ENCODE measurements around the gene KCNJ3.

The KCNJ3 gene

DNA sequence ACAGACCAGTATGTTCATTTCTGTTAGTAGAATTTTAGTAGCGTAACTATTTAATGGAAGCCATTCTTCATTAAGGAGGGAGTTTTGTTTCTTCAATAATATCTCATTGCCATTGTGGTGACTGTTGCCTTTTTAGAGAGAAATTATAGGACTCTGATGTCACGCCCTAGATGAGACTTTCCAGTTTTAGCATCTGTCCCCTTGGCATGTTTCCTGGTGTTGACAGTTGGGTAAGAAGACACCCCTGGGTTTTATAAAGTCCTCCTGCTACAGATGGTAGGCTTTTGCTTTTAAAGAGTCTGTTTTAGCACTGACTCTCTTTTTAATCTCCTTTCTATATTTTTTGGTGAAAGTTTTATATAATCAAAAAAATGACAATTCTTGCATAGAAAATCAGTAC is 41.9 kb downstream of the KCNJ3 start:
- H3K27ac ChIP-seq (ENCODE audit: low read depth, low read length) = no peak overlapping the region
- no peaks in the 10 kb centered on the region for H3K9me3 ChIP-seq (ENCODE audit: insufficient read depth, low read length)
- no peak for TF ChIP-seq CTCF (IDR thresholded peaks at IDR 0.05; ENCODE audit: insufficient read depth, low read length, poor library complexity, severe bottlenecking)
- TF ChIP-seq EZH2phosphoT487 (conservative IDR thresholded peaks at IDR 0.05; ENCODE audit: low read length) = no peak
- no peak overlapping the region for H3K9ac ChIP-seq (ENCODE audit: low read length)
- H2AFZ ChIP-seq (ENCODE audit: low read depth, low read length, severe bottlenecking) = no peak overlapping the region
- no peaks in the 10 kb centered on the region for H3F3A ChIP-seq (ENCODE audit: insufficient read depth)
- H4K20me1 ChIP-seq (ENCODE audit: low read depth, low read length) = no peaks in the 10 kb centered on the region
- no peak overlapping the region for H3K4me2 ChIP-seq (ENCODE audit: low read depth, low read length, poor library complexity, severe bottlenecking)
- H3K27me3 ChIP-seq (ENCODE audit: low read length) = no peaks in the 10 kb centered on the region
- no peak overlapping the region for H3K4me3 ChIP-seq (ENCODE audit: insufficient read depth, low read length, poor library complexity, severe bottlenecking)
- no peaks in the 10 kb centered on the region for H3K36me3 ChIP-seq (ENCODE audit: low read length)
- no peaks in the 10 kb centered on the region for H3K9me2 ChIP-seq (replicated peaks; ENCODE audit: insufficient read depth, low read length)
- H3K79me2 ChIP-seq (ENCODE audit: insufficient read depth, low read length) = no peaks in the 10 kb centered on the region

- Histone ChIP-seq H3K36me3 (ENCODE audit: low read length) (no peaks in the 10 kb centered on the region), H4K20me1 (ENCODE audit: low read depth, low read length) (no peaks in the 10 kb centered on the region), H3F3A (ENCODE audit: insufficient read depth) (no peaks in the 10 kb centered on the region), H3K79me2 (ENCODE audit: insufficient read depth, low read length) (no peaks in the 10 kb centered on the region), H3K27me3 (ENCODE audit: low read length) (no peaks in the 10 kb centered on the region), H3K4me3 (ENCODE audit: insufficient read depth, low read length, poor library complexity, severe bottlenecking) (no peak overlapping the region), H3K4me2 (ENCODE audit: low read depth, low read length, poor library complexity, severe bottlenecking) (no peak overlapping the region), H3K9me2 (replicated peaks; ENCODE audit: insufficient read depth, low read length) (no peaks in the 10 kb centered on the region), H3K9me3 (ENCODE audit: insufficient read depth, low read length) (no peaks in the 10 kb centered on the region), H3K9ac (ENCODE audit: low read length) (no peak overlapping the region), H3K27ac (ENCODE audit: low read depth, low read length) (no peak overlapping the region), H2AFZ (ENCODE audit: low read depth, low read length, severe bottlenecking) (no peak overlapping the region)
- TF ChIP-seq CTCF (IDR thresholded peaks at IDR 0.05; ENCODE audit: insufficient read depth, low read length, poor library complexity, severe bottlenecking) (no peak), EZH2phosphoT487 (conservative IDR thresholded peaks at IDR 0.05; ENCODE audit: low read length) (no peak)
Observed at GRCh38 chr2:154758871-154759270, 60.4 kb downstream of the KCNJ3 start.

DNA sequence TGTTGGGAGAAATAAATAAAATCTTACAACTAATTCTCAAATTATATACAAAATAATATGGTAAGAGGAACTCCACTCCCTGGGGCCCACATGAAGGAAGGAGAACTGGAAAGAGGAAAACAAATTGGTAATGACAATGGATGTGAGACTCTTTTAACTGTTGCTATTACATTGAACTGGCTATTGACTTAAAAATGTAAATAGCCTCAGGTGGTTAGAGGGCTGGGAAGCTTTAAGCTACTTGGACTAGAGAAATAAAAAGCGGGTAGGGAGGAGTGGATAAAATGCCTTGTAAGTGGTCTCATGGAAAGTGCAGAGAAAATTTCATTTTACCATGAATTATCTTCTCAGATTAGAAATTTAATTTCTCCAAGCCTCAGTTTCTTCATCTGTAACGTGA is 64.1 kb downstream of the KCNJ3 start:
- no peaks in the 10 kb centered on the region for H3K36me3 ChIP-seq (ENCODE audit: low read length)
- H4K20me1 ChIP-seq (ENCODE audit: low read depth, low read length) = no peaks in the 10 kb centered on the region
- TF ChIP-seq EZH2phosphoT487 (conservative IDR thresholded peaks at IDR 0.05; ENCODE audit: low read length) (no peak), CTCF (IDR thresholded peaks at IDR 0.05; ENCODE audit: insufficient read depth, low read length, poor library complexity, severe bottlenecking) (no peak)
- H3K27me3 ChIP-seq (ENCODE audit: low read length) = no peaks in the 10 kb centered on the region
- H3K4me2 ChIP-seq (ENCODE audit: low read depth, low read length, poor library complexity, severe bottlenecking) = no peak overlapping the region
- no peak overlapping the region for H3K9ac ChIP-seq (ENCODE audit: low read length)
- H3K9me2 ChIP-seq (replicated peaks; ENCODE audit: insufficient read depth, low read length) = no peaks in the 10 kb centered on the region
- H3F3A ChIP-seq (ENCODE audit: insufficient read depth) = no peaks in the 10 kb centered on the region
- no peak overlapping the region for H3K27ac ChIP-seq (ENCODE audit: low read depth, low read length)
- no peaks in the 10 kb centered on the region for H3K9me3 ChIP-seq (ENCODE audit: insufficient read depth, low read length)
- no peak overlapping the region for H2AFZ ChIP-seq (ENCODE audit: low read depth, low read length, severe bottlenecking)
- no peak overlapping the region for H3K4me3 ChIP-seq (ENCODE audit: insufficient read depth, low read length, poor library complexity, severe bottlenecking)
- H3K79me2 ChIP-seq (ENCODE audit: insufficient read depth, low read length) = no peaks in the 10 kb centered on the region
